22Rv1 (cell line): ENCODE data around the gene TNNT3.
"Not testable (repeated sequence)": the region's sequence is repeated elsewhere in the genome, so short reads cannot be mapped to it uniquely, and the experiment has no call there.

Experiments used
- H3K27ac ChIP-seq: fragments of 450-650 bp; 2 replicates; pipeline ENCODE4 v1.5.1; 2017
- ZFX ChIP-seq: fragments of 450-650 bp; IDR thresholded peaks from 2 replicates; pipeline ENCODE4 v1.6.1; 2017; ENCODE audit warnings: antibody characterized with exemption, borderline replicate concordance
- TF ChIP-seq, protein P1 (sequence below): fragments of 450-650 bp; IDR thresholded peaks from 2 replicates; pipeline ENCODE4 v1.5.1; 2017; ENCODE audit warnings: mild to moderate bottlenecking

TNNT3 gene

DNA sequence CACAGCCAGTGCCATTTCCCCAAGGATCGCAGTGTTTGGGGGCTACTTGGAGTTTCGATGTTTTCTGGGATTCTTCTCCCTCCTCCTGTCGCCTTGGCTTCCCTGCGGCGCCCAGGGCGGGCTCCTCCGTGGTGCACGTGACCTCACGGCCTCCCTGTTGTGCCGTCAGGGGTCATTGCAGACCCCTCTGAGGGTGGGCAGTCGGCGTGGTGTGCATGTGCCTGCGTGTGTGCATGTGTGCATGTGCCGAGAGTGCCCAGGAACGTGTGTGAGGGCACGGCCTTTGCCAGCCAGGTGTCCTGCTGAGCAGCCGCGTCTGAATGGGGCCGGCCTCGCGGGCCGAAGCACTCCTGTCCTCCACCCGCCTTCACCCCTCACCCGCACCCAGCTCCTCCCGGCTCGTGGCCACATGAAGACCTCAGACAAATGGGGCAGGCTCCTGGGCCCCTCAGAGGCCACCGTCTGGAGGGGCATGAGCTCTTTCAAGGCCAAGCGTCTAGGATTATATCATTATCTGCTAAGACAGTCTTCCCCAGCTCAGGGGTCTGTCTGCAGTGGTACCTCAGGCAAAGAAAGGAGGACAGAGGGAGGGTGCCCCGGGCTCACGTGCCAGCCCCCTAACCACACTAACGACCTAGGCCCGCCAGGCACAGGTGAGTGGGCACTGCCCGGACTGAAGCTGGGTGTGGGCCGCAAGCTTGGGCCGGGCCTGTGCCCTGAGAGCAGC, 18.3 kb downstream of the TNNT3 start:
- TF ChIP-seq, protein P1, sequence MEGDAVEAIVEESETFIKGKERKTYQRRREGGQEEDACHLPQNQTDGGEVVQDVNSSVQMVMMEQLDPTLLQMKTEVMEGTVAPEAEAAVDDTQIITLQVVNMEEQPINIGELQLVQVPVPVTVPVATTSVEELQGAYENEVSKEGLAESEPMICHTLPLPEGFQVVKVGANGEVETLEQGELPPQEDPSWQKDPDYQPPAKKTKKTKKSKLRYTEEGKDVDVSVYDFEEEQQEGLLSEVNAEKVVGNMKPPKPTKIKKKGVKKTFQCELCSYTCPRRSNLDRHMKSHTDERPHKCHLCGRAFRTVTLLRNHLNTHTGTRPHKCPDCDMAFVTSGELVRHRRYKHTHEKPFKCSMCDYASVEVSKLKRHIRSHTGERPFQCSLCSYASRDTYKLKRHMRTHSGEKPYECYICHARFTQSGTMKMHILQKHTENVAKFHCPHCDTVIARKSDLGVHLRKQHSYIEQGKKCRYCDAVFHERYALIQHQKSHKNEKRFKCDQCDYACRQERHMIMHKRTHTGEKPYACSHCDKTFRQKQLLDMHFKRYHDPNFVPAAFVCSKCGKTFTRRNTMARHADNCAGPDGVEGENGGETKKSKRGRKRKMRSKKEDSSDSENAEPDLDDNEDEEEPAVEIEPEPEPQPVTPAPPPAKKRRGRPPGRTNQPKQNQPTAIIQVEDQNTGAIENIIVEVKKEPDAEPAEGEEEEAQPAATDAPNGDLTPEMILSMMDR = no peak
- TF ChIP-seq ZFX = no peak
- no peak overlapping the region for H3K27ac ChIP-seq

DNA sequence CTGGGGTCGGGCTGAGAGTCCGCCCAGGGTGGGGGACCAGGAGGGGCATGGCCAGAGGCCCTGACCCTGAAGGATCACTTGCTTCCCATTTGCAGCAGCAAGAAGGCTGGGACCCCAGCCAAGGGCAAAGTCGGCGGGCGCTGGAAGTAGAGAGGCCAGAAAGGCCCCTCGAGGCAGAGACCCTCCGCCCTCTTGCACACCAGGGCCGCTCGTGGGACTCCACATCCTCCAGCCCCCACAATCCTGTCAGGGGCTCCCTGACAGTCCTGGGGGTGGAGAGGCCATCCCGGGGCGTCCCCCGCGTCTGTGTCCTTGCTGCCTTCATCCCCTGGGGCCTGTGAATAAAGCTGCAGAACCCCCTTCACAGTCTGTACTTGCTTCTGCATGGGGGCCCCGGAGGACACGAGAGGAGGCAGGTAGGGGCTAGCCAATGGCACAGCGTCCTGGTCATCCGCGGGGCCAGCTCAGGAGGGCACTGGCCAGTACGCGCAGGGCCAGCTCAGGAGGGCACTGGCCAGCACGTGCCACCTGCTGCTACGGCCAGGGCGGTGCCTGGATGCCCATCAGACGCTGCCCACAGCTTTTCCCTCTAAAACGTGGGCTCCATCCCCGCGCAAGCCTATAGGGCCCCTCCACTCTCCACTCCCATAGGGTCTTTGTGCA, 19.0 kb downstream of the TNNT3 start:
- TF ChIP-seq ZFX = no peak
- TF ChIP-seq, protein P1 = no peak

DNA sequence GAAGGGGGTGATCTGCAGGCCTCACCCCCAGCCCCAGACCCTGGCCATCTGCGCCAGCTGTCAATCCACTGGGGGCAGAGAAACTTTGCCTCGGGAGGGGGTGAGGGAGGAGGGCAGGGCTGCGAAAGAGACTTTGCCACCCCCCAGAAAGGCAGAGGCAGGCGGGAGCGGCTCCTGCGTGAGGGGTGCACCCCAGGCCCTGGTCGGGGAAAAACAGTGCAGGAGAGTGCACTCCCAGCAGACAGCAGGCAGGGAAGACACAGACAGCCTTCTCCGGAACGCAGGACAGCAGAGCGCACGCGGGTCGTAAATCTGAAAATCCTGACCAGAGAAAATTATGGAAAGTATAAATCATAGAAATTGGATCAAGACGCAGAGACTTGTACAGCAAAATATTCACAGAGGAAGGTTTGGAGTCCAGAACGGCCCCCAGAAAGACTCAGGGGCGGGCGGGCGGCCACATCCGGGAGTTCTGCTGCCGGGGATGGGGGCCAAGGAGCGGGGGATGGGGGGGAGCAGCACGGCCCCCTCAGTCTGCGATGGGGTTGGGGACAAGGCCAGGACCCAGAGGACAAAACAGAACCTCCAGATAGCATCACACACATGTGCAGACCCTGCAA, 19.6 kb downstream of the TNNT3 start:
- H3K27ac ChIP-seq = no peak overlapping the region
- no peak for TF ChIP-seq ZFX
- TF ChIP-seq, protein P1 = no peak

More for the DNA sequence above, 19.0 kb downstream of the TNNT3 start:
- no peak overlapping the region for H3K27ac ChIP-seq

DNA sequence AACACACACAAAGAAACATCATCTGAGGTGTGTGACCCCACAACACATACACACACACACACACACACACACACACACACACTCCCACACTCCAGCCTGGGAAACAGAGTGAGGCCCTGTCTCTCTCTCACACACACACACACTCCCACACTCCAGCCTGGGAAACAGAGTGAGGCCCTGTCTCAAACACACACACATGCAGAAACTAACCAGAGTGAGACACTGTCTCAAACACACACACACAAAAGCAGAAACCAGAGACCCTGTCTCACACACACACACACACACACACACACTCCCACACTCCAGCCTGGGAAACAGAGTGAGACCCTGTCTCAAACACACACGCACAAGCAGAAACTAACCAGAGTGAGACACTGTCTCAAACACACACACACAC, 20.3 kb downstream of the TNNT3 start:
- H3K27ac ChIP-seq = not testable (repeated sequence)

DNA sequence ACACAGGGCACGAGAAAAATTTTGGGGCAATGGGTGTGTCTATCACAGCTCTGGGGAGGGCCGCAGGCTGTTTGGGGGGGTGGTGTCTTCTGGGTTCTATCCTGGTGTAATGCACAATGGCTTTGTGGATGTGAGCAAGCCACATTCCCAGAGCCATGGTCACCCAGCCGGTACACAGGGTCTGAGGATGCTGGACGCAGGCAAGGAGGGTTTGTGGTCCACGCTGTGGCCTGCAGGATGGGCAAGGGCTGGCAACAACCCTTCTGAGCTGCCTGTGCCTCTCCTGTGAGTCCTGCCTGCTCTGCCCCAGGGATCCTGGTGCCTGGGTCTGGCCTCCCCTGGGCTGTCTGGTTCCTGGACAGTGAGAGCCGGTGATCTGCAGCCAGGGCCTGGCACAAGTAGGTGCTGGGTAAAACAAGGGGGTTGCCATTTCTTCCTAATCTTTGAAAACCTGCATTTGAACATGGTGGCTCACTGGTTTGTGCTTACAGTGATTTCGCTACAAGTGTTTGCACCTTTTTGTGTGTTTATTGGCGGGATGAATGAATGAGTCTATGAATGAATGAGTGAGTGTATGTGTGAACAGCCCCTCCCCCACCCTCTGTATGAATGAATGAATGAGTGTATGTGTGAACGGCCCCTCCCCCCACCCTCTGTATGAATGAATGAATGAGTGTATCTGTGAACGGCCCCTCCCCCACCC, 23.2 kb downstream of the TNNT3 start:
- TF ChIP-seq, protein P1 = no peak
- TF ChIP-seq ZFX = no peak
- H3K27ac ChIP-seq = no peak overlapping the region

DNA sequence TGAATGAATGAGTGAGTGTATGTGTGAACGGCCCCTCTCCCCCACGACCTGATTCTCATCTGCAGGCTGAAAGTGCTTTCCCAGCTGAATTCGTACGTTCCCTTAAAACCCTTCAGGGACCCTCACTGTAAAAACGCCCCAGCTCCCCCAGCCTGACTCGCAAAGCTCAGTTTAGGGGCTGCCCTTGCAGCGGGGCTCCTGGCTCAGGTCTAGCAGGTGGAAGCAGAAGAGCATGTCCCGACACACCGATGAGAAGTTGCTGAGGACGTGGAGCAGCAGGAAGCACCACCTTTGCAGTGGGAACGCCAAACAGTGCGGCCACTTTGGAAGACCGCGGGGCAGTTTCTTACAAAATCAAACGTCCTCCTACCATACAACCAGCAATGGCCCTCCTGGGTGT, 24.1 kb downstream of the TNNT3 start:
- H3K27ac ChIP-seq = no peak overlapping the region
- TF ChIP-seq, protein P1 = no peak
- TF ChIP-seq ZFX = no peak

DNA sequence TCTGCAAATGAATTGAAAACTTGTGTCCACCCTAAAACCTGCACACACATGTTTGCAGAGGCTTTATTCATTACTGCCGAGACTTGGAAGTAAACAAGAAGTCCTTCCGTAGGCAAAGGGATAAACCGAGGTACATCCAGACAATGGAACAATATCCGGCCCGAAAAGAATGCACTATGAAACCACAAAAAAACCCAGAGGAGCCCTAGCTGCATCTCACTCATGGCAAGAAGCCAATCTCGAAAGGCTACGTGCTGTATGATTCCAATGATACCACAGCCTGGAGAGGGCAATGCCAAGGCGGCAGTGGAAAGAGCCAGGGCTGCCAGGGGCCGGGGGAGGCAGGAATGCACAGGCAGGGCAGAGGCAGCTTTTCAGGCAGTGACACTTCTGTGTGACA, 24.5 kb downstream of the TNNT3 start:
- H3K27ac ChIP-seq = no peak overlapping the region

More for the DNA sequence above, 24.5 kb downstream of the TNNT3 start:
- TF ChIP-seq, protein P1 = no peak
- TF ChIP-seq ZFX = no peak
